GM18951 (cell line): ENCODE data around the gene SLC9A1.
"Not testable (repeated sequence)": the region's sequence is repeated elsewhere in the genome, so short reads cannot be mapped to it uniquely, and the experiment has no call there.

Source experiments
- POLR2A ChIP-seq: IDR thresholded peaks from 4 replicates; pipeline ENCODE4 v1.6.1; 2011; ENCODE audit warnings: mild to moderate bottlenecking; ENCODE audit not compliant: insufficient read length, insufficient read depth; ENCODE audit errors: extremely low read depth
- in situ Hi-C: fragments of 300-500 bp; cut with MboI; formaldehyde crosslinking; loops from one replicate; pipeline ENCODE4 v1.12.0; 2022; ENCODE audit warnings: low sequenced_read_pairs, mixed read lengths, inconsistent platforms; ENCODE audit not compliant: unreplicated experiment

SLC9A1 gene

GRCh38 chr1:27154991-27155781, at the start of gene SLC9A1:
SLC9A1 (minus strand) TSS chr1:27155125; CDS start chr1:27154334, 791 bp downstream.
- in situ Hi-C loops = no loop called here
- peak; percentile 100 for TF ChIP-seq POLR2A

- in situ Hi-C loops = no loop called here
- TF ChIP-seq POLR2A = no peak
These were observed 49.0 kb upstream of the SLC9A1 start for GRCh38 chr1:27203946-27204345.

DNA sequence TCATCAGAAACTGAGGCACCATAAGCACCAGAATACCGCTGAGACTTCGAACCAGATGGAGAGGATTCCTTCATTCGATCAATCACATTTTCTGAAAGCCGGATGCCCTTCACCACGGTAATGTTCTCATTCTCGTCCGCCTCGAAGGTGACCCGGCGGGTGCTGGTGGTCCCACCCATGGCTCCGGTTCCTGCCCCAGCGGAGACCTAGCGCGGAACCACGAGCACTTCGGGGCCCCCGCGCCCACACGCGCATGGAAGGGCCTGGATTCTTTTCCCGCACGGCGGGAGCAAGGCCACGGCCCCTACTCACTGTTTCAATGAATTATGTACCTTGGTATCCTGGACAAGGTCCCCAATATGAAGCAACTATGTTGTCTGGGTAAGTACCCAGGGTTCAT, 46.4 kb upstream of the SLC9A1 start:
- no peak for TF ChIP-seq POLR2A
- in situ Hi-C loops = no loop called here

DNA sequence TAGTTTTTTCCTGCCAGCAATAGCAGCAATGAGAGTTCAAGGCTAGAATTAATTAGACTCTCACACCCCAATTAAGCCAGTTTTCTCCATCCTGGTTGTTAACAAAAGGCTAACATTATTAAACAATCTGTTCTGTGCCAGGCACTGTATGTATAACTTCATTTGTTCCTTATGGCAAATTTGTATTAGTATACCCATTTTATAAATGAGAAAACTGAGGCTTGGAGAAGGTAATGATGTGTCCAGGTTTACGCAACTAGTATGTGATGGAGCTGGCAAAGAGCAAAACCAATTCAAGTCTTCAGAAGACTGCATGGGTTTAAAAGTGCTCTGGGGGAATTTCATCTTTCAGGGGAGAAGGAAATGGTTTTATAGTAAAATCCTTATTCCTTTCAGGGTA, 38.3 kb upstream of the SLC9A1 start:
- in situ Hi-C loops = no loop called here
- TF ChIP-seq POLR2A = no peak

GRCh38 chr1:27192039-27192529, 37.2 kb upstream of the SLC9A1 start:
- in situ Hi-C loops = no loop called here
- no peak for TF ChIP-seq POLR2A

DNA sequence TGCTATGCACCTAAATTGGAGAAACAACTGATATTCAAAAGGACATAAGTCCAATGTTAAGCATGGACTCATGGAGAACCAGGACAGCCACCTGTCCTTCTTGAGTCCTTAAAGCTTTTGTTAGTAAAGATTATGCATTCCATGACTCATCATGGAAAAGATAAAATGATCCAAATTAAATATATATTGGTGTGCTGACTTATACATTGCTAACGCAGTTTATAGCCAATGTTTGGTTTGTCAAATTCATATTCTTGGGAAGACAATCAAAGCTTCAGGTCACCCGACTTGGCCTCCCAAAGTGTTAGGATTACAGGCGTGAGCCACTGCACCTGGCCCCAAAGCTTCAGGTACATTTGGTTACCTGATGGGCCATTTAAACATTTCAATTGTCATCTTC, 29.7 kb upstream of the SLC9A1 start:
- in situ Hi-C loops = not testable (repeated sequence)

DNA sequence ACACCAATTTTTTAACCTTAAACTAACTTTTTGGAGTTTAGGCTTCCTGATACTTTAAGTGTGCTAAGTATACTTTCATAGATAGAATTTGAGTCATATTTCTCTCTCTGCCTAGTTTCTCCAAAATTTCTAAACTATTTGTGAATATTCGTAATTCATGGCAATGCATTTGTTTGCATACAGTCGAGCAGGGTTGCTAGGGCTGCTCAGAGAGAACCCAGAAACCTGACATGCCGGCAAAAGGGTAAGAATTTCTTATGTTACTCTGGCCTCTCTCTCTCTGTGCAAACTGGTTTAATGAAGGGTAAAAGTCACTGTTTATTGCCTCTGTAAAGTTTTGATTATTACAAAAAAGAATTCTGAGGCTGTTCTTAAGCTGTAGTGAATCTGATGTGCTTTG, 25.1 kb upstream of the SLC9A1 start:
- in situ Hi-C loops = no loop called here
- no peak for TF ChIP-seq POLR2A

DNA sequence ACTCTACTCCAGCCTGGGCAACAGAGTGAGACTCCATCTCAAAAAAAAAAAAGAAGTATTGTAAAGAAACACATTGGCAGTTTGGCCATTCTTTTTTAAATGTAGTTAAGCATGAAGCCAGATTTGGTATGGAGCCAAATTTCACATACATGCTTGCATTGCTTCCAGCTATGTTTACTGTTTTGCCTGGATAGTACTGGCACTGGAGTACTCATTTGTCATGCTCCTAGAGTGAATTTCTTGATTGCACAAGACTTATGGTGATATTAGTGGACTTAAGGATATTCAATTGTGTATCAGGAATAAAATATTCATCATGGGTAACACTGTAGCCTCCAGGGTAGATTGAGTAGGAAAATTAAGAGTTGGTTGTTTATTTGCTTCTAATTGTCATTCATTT, 24.5 kb upstream of the SLC9A1 start:
- no peak for TF ChIP-seq POLR2A
- in situ Hi-C loops = no loop called here

GRCh38 chr1:27176954-27177353, 22.0 kb upstream of the SLC9A1 start:
- in situ Hi-C loops = no loop called here
- no peak for TF ChIP-seq POLR2A

GRCh38 chr1:27176323-27176722, 21.4 kb upstream of the SLC9A1 start:
- in situ Hi-C loops = no loop called here
- no peak for TF ChIP-seq POLR2A

GRCh38 chr1:27172992-27173391, 18.1 kb upstream of the SLC9A1 start:
- in situ Hi-C loops = not testable (repeated sequence)

- in situ Hi-C loops = no loop called here
- no peak for TF ChIP-seq POLR2A
These were observed 12.0 kb upstream of the SLC9A1 start for GRCh38 chr1:27166929-27167328.

- in situ Hi-C loops = no loop called here
These were observed 11.5 kb upstream of the SLC9A1 start for GRCh38 chr1:27166351-27166802.

GRCh38 chr1:27163093-27163492, 8.2 kb upstream of the SLC9A1 start:
- no peak for TF ChIP-seq POLR2A
- in situ Hi-C loops = no loop called here

More at GRCh38 chr1:27166351-27166802, 11.5 kb upstream of the SLC9A1 start:
- TF ChIP-seq POLR2A = no peak
